GM23338 (cell line): ENCODE data around the gene PLXND1. TPM values are rescaled to one million over a fixed set of nuclear protein-coding genes. Genes with fewer than 3 reads are reported as not detected.

Experiments
- ATAC-seq: fragments of 200-7000 bp; cut with Tn5 transposase; 3 replicates; pipeline ENCODE4 v1.9.1; 2020
- DNase-seq: peaks from one replicate; pipeline ENCODE4 v3.0.0-alpha.2; 2015; ENCODE audit warnings: low spot score
- H2AFZ ChIP-seq: fragments of 200-600 bp; sonication (generic); 2 replicates; pipeline ENCODE4 v1.8.0; 2016; ENCODE audit warnings: antibody characterized with exemption, mild to moderate bottlenecking, moderate library complexity
- H3F3A ChIP-seq: fragments of 200-600 bp; sonication (generic); replicated peaks from 2 replicates; pipeline ENCODE4 v1.8.0; 2017; ENCODE audit warnings: antibody characterized with exemption, mixed run types, low read depth
- H3K27ac ChIP-seq: fragments of 200-600 bp; sonication (generic); 2 replicates; pipeline ENCODE4 v1.6.1; 2016; ENCODE audit warnings: low read depth
- H3K27me3 ChIP-seq: fragments of 200-600 bp; sonication (generic); 2 replicates; pipeline ENCODE4 v1.8.0; 2016; ENCODE audit warnings: mild to moderate bottlenecking, mixed run types, moderate library complexity; ENCODE audit not compliant: insufficient read depth
- H3K36me3 ChIP-seq: fragments of 200-600 bp; sonication (generic); 2 replicates; pipeline ENCODE4 v1.8.0; 2016; ENCODE audit warnings: mild to moderate bottlenecking; ENCODE audit not compliant: insufficient read depth
- H3K4me1 ChIP-seq: fragments of 200-600 bp; sonication (generic); 2 replicates; pipeline ENCODE4 v1.8.0; 2016; ENCODE audit warnings: mild to moderate bottlenecking, moderate library complexity; ENCODE audit not compliant: insufficient read depth
- H3K4me2 ChIP-seq: fragments of 200-600 bp; sonication (generic); 2 replicates; pipeline ENCODE4 v1.7.1; 2017; ENCODE audit warnings: mixed run types
- H3K4me3 ChIP-seq: fragments of 200-600 bp; sonication (generic); 2 replicates; pipeline ENCODE4 v1.6.1; 2016; ENCODE audit warnings: mixed run types
- H3K79me2 ChIP-seq: fragments of 200-600 bp; sonication (generic); replicated peaks from 2 replicates; pipeline ENCODE4 v1.8.0; 2017; ENCODE audit warnings: mild to moderate bottlenecking; ENCODE audit not compliant: insufficient read depth
- H3K9me2 ChIP-seq: fragments of 200-600 bp; sonication (generic); 2 replicates; pipeline ENCODE4 v1.8.0; 2017; ENCODE audit not compliant: insufficient read depth
- H4K20me1 ChIP-seq: fragments of 200-600 bp; sonication (generic); replicated peaks from 2 replicates; pipeline ENCODE4 v1.8.0; 2017; ENCODE audit warnings: mild to moderate bottlenecking; ENCODE audit not compliant: insufficient read depth
- H3K27ac Mint-ChIP-seq: 2 replicates; pipeline ENCODE4 v1.8.0; 2020; ENCODE audit warnings: inconsistent platforms, mild to moderate bottlenecking, moderate library complexity, mixed read lengths
- H3K27me3 Mint-ChIP-seq: 3 replicates; pipeline ENCODE4 v1.8.0; 2022; ENCODE audit warnings: low read depth, mild to moderate bottlenecking, moderate library complexity, mixed read lengths, inconsistent platforms; ENCODE audit not compliant: insufficient read depth, poor library complexity
- H3K36me3 Mint-ChIP-seq: 3 replicates; pipeline ENCODE4 v1.8.0; 2021; ENCODE audit warnings: low read depth, mild to moderate bottlenecking, inconsistent platforms, moderate library complexity, mixed read lengths
- H3K4me1 Mint-ChIP-seq: 3 replicates; pipeline ENCODE4 v1.8.0; 2020; ENCODE audit warnings: mild to moderate bottlenecking, inconsistent platforms, mixed read lengths
- H3K4me3 Mint-ChIP-seq: 3 replicates; pipeline ENCODE4 v1.8.0; 2021; ENCODE audit warnings: moderate library complexity, mild to moderate bottlenecking, inconsistent platforms, mixed read lengths
- H3K9me3 Mint-ChIP-seq: 3 replicates; pipeline ENCODE4 v1.8.0; 2020; ENCODE audit warnings: moderate library complexity, mild to moderate bottlenecking, inconsistent platforms, mixed read lengths
- CREB1 ChIP-seq: fragments of 250-450 bp; sonication (Bioruptor Pico); IDR thresholded peaks from 2 replicates; pipeline ENCODE4 v1.5.0; 2020; ENCODE audit warnings: low read depth, mild to moderate bottlenecking, moderate library complexity
- CTCF ChIP-seq, 2 experiments: fragments of 200-600 bp in 1 of 2; sonication (generic) in 1 of 2; conservative IDR thresholded peaks; 2 replicates each; pipeline versions ENCODE4 v1.5.1 to v1.6.1; 2016 to 2017; ENCODE audit warnings: antibody characterized with exemption in 2 of 2, low read depth in 2 of 2, mild to moderate bottlenecking in 2 of 2, moderate library complexity in 1 of 2
- ETS1 ChIP-seq: IDR thresholded peaks from 2 replicates; pipeline ENCODE4 v1.6.1; 2016; ENCODE audit warnings: antibody characterized with exemption
- EZH2 ChIP-seq: fragments of 200-600 bp; sonication (generic); IDR thresholded peaks from one replicate; pipeline ENCODE4 v1.8.0; 2017; ENCODE audit warnings: antibody characterized with exemption, mild to moderate bottlenecking, low read depth; ENCODE audit not compliant: unreplicated experiment
- EZH2phosphoT487 ChIP-seq: fragments of 200-600 bp; sonication (generic); IDR thresholded peaks from one replicate; pipeline ENCODE4 v1.8.1; 2018; ENCODE audit warnings: antibody characterized with exemption; ENCODE audit not compliant: unreplicated experiment
- JUNB ChIP-seq: IDR thresholded peaks from one replicate; pipeline ENCODE4 v1.6.1; 2016; ENCODE audit warnings: antibody characterized with exemption; ENCODE audit not compliant: unreplicated experiment
- NANOG ChIP-seq: IDR thresholded peaks from 2 replicates; pipeline ENCODE4 v1.6.1; 2016; ENCODE audit warnings: antibody characterized with exemption, borderline replicate concordance
- REST ChIP-seq: IDR thresholded peaks from one replicate; pipeline ENCODE4 v1.6.1; 2018; ENCODE audit warnings: antibody characterized with exemption; ENCODE audit not compliant: unreplicated experiment
- STAT1 ChIP-seq: IDR thresholded peaks from one replicate; pipeline ENCODE4 v1.6.1; 2016; ENCODE audit warnings: antibody characterized with exemption; ENCODE audit not compliant: unreplicated experiment
- polyA plus RNA-seq: library from polyadenylated mRNA; unstranded; fragments of >200 nt; fragmentation: Nextera tagmentation; extraction: Ambion mirVana; gene quantifications from 2 replicates; pipeline ENCODE4 v1.2.1, GENCODE V29; 2016
- total RNA-seq: library from RNA; depleted of rRNA; stranded (reverse); fragments of >200 nt; shearing (Covaris generic); gene quantifications from 2 replicates; pipeline ENCODE4 v1.2.3, GENCODE V29; 2014

The PLXND1 gene
- total and polyA plus RNA-seq, 2 experiments from 2014 or later, result 13.3 to 60.4 TPM

GRCh38 chr3:129560911-129561594 is 45.4 kb downstream of the PLXND1 start (continued):
- TF ChIP-seq CREB1 (CRISPR knock-in tag) (no peak), NANOG (no peak)

GRCh38 chr3:129560269-129560787 is 46.1 kb downstream of the PLXND1 start:
- Mint-ChIP-seq H3K9me3 (no peaks in the 10 kb centered on the region), H3K36me3 (peaks cover 4% of the 10 kb centered on the region; the same call in 1 of the 3 replicates), H3K27ac (0 out of 2 replicates have a peak overlapping the region, but pooled peaks have one; percentile 39), H3K4me3 (peak overlapping the region; percentile 1; the same call in 1 of the 3 replicates), H3K27me3 (peaks cover 12% of the 10 kb centered on the region), H3K4me1 (peaks cover 25% of the 10 kb centered on the region)
- no peaks in the 10 kb centered on the region for H4K20me1 ChIP-seq
- no peak for TF ChIP-seq EZH2
- ATAC-seq (no peak), DNase-seq (no peak)
- H3F3A ChIP-seq, result no peaks in the 10 kb centered on the region
- H3K27ac ChIP-seq, result 0 out of 2 replicates have a peak overlapping the region, but pooled peaks have one; percentile 39
- H2AFZ ChIP-seq, result no peak overlapping the region
- no peaks in the 10 kb centered on the region for H3K27me3 ChIP-seq
- peaks cover 11% of the 10 kb centered on the region; the same call in 1 of the 2 replicates for H3K4me1 ChIP-seq
- H3K4me3 ChIP-seq, result no peak overlapping the region
- no peaks in the 10 kb centered on the region for H3K79me2 ChIP-seq
- no peak overlapping the region for H3K4me2 ChIP-seq
- H3K36me3 ChIP-seq, result no peaks in the 10 kb centered on the region
- H3K9me2 ChIP-seq, result no peaks in the 10 kb centered on the region

GRCh38 chr3:129559565-129560079 is 46.9 kb downstream of the PLXND1 start:
- no peak overlapping the region for H3K4me2 ChIP-seq
- H3K4me1 ChIP-seq, result peaks cover 13% of the 10 kb centered on the region; the same call in 1 of the 2 replicates
- Mint-ChIP-seq H3K9me3 (no peaks in the 10 kb centered on the region), H3K27me3 (peaks cover 12% of the 10 kb centered on the region), H3K4me1 (peaks cover 29% of the 10 kb centered on the region), H3K36me3 (peaks cover 4% of the 10 kb centered on the region; the same call in 1 of the 3 replicates), H3K27ac (no peak overlapping the region), H3K4me3 (no peak overlapping the region)
- H2AFZ ChIP-seq, result no peak overlapping the region
- H3K4me3 ChIP-seq, result no peak overlapping the region
- H3K27ac ChIP-seq, result no peak overlapping the region
- H3K9me2 ChIP-seq, result no peaks in the 10 kb centered on the region
- no peaks in the 10 kb centered on the region for H3F3A ChIP-seq
- H3K79me2 ChIP-seq, result no peaks in the 10 kb centered on the region
- H4K20me1 ChIP-seq, result no peaks in the 10 kb centered on the region
- no peak for DNase-seq
- no peak for ATAC-seq
- H3K36me3 ChIP-seq, result no peaks in the 10 kb centered on the region
- H3K27me3 ChIP-seq, result no peaks in the 10 kb centered on the region
- TF ChIP-seq ETS1 (no peak), JUNB (no peak), CREB1 (CRISPR knock-in tag) (no peak), NANOG (no peak), STAT1 (no peak), REST (no peak), EZH2phosphoT487 (no peak), CTCF (conservative IDR thresholded peaks at IDR 0.05; ENCODE audit: low read depth in 2 of 2) (no peak)
